Femur (tissue), 1 donor: ENCODE results near the gene CTNNAL1.
A peak's percentile ranks its signal among the peaks of the same experiment; 100 is the strongest.

Experiments
- DNase-seq: peaks from one replicate; pipeline ENCODE4 v3.0.0-alpha.2; 2017

The CTNNAL1 gene

DNA sequence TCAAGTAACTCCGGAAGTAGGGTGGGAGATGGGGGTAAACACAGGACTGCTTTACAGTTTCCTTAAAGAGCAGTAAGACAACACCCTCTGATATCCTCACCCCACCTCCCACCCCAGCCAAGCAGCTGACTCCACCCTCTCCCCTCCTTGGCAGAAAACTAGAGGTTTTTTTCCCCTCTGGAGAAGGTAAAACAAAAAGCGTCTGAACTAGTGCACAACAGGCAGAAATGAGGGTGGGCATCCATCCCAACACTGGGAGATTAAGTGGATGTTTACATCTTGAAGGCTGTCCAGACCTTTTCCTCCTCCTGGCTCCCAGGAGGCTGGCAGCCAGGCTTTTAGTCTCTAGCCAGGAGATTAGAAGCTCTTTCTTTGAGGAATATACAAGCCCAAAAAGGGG is 13.9 kb upstream of the CTNNAL1 start:
- DNase-seq, result no peak

DNA sequence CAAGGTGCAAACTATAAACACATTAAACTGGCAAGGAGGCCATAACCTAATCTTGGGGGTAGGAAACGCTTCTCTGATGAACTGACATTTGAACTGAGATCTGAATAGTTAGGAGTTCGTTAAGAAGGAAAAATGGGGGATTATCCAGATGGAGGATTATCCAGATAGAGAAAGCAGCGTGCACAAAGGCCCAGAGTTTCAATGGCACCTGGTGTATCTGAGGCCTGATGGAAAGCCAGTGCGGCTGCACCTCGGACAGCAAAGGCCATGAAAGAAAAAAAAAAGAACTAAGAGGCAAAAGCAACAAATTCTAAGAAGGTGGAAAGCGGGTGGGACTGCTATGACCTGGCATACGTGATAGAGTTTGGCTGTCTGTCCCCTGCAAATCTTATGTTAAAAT is 13.0 kb upstream of the CTNNAL1 start:
- no peak for DNase-seq

DNA sequence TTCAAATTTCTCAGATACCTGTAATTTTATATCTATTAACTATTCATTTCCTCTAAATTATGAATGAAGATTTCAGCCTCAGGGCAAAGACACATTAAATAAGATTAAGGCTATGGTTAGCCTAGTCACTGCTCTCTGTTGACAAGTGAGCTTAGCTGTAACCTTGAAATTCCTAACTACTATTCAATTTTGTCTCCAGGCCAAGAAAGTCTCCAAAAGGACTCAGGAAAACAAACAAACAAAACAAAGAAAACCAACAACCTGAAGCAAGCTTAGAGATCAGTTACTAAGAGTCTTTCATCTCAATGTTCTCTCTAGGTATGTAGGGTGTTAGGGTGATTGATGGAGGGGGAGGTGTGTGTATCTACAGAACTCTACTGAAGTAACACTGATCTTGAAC is 9.6 kb upstream of the CTNNAL1 start:
- DNase-seq, result no peak

DNA sequence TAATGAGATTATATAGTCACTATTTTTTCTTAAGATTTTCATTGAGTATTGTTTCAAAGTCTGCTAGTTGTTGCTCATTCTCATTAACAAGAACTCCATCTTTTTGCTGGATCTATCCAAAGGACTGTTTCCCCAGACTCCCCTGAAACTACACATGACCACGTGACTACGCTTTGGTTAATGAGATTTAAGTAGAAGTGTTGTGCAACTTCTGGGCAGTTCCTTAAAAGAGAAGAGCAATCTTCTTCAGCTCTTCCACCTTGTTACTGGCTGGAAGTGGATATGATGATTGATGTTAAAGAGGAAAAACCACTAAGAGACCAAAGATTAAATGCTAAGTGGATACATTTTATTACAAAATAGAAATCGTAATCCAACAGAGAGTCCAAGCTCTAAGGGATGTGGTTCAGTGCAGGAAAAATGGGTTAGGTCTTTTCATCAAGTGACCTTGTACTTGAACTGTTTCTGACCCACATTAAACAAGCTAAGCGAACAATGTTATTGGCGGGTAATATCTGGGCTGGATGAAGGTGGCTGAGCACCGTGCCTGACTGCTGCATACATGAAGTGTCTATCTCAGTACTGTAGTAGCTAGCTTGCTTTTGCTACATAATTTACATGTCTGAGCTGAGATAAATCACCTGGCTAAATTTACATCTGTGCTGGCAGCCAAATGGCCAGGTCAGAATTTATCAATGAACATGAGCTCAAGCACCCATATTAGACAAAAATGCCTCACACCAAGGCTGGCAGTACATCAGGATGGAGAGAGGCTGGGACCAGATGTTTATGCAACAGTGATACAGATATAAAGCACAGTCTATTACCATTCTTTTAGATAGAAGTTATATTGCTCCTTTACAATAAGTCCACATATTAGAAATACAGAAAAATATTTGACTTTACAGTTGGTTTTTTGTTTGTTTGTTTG is 7.5 kb upstream of the CTNNAL1 start:
- DNase-seq, result no peak

DNA sequence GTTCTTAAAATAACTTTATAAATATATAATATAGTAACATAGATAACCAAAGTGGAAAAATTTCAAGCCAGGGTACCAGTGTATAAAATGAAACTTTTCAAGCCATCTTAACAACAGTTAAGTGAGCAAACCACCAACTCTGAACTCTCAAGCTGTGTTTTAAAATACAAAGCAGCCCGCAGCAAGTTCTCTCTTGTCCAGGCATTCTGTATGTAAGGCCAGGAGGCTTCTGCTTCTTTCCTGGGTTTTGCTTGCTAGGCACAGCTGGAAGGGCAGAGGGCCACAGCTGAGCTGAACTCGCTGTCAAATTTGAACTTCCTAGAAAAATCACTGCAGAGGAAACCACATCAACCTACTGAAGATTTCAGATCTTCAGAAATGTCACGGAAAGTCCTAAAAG is 6.8 kb upstream of the CTNNAL1 start:
- DNase-seq, result no peak

DNA sequence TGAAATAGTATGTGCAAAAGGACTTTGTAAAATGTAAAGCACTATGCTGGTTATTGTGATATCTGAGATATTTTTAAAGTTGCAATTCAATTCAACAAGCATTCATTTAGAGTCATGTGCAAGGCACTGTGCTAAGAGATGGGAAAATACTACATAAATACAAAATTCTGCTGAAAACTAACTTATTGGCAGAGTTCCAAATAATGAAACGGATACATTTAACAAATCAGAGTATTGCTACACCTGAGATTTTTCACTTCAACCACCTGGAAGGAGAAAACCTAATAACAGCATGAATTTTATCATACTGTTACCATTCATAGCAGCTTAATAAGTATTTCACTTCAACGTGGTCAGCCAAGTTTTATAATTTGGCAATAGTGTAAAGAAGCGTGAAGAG is 6.1 kb upstream of the CTNNAL1 start:
- DNase-seq, result no peak

DNA sequence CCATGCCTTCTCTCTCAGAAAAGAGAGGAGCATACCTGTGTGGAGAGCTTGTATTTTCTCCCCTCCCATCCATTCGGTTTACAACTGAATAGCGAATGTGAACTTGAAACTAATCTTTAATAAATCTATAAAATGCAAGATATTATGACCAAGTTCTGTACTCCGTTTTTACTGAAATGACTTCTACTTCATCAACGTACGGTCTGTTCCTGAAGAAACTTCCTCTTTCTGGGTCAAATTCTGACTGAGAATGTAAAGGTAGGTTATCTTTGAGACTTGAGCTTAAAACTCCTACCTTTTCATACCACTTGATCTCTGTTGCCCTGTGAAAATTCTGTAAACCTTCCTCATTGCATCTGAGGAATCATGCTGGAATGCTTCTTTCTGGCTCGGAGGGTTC is 4.2 kb upstream of the CTNNAL1 start:
- DNase-seq, result no peak

DNA sequence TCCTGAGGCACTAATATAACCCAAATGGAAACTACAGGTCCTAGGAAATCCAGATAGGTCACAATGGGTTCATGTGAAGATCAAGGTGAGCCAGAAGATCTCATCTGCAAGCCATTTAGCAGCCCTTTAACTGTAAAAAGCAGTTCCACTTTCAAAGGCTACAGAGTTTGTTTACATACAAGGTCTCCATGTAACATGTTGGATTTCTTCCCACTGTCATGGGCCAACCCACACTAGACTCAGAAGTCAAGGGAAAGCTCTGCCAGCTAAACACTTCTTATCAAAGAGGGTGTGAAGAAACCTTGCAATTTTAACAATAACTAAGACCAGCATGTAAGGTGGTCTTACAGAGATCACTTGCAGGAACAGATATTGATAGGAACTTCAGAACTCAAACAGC is 3.8 kb upstream of the CTNNAL1 start:
- no peak for DNase-seq

DNA sequence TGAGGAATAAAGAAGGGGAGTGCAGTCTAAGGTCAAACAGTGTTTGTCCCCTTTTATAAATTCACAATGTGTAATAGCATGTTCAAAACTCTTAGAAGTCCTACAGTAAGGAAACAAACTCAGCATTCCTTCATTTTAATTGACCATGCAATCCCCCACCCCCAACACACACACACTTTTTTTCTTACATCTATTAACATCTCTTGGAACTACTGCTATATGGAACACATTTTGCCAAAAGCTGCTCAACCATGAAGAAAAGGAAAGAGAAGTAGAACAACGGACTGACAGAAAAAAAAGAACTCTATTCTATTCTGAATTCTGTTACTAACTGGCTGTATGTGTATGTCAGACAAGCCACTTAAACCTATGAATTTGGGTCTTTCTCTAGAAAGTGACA is 2.8 kb upstream of the CTNNAL1 start:
- no peak for DNase-seq

DNA sequence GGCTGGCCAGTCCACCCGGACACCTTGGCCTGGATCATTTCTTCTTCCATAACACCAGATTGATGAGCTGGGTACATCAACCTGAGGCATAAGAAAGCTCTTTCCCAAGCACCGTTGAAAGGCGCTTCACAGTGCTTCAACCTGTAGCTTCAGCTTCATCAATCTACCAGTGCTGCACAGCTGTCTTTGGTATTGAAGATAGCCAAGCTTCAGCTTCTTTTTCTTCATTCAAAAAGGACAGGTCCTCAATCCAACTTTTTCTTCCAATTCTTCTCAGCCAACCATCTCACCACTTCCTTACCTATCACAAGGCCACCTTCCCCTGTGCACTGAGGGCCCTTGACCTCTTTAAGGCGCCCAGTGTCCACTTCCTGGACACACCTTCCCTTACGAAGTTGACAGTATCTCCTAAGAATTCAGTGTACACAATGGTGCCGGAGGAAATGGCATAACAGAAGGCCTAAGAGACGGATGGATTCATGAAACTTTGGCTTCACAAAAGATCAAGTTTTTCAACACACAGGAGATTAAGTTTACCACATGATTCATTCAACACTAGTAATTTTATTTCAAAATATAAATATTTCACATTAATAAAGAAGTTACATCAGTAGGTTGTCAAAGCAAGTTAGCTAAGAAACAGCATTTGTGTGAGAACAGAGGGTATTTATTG is 1.4 kb upstream of the CTNNAL1 start:
- no peak for DNase-seq

DNA sequence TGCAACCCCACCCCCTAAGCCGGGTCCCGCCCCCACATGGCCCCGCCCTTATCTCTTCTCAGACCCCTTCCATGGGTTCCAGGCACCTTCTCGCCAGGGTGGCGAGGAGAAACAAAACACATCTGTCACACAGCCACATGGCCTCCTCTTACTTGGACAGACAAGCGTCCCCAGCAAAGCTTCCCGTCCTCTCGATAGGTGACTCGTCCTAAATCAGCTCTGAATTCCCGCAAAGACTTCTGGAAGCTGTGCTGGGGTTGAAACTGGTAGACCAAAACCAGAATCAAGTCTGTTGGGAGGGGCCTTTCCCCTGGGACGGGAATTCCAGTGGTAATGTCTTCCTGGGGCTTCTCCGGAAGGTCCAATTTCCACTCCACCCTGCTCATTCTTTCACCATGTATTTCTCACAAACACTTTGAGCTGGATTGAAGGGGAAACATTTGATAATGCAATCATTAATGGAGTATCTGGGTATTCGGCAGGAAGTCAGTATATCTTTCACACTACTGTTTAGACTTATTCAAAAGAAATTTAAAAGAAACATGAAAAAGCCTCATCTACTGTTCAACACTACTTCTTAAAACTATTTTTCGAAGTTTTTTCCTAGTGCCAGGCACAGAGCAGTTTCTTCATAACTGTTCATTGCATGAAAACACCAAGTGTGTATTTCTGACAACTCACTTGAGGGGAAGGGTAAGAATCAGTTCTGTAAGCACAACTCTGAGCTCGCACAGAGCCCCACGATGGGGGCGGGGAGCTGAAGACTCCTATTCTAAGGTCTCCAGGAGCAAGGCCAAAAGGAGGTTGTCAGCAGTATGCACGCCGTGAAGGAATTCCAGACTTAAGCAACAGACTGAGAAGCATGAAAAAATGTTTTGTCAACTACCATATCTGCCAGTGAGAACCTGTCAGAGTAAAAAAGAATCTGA is 644 bp upstream of the CTNNAL1 start:
- DNase-seq, result peak; percentile 52

DNA sequence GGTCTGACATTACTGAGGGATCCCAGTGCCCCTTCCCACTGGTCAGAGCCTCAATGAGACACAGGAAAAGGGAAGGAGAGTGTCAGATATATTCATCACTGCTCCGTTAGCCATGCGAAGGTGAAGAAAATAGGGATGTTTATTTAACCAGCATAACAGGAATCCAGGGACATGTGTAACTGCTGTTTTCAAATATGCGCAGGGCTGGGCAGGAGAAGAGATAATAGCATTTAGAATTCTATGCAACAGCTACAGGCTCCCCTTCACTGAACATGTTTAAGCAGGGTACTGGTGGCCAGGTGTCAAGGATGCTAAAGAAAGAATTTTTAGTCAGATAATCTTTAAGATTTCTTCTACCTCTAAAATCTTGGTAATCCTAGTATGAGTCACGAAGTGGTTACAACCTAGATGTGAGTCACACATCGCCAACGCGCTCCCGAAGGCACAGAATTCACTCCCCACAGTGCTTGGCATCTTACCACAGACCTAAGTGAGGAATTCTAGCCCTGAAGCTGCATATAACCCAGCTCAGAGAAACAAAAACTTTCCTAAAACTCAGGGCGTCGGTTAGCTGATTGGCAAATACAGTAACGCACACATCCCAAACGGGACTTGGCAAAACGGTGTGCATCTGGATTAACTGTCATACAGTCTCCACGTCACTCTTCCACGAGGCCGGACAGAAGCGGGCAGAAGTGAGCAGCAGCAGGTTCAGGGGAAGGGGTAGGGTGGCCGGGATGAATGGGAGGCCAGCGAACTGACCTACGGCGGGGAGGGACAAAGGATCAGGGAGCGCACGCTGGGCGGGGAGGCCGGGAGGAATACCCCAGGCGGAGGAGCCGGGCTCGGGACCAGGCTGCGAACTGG is 1.1 kb downstream of the CTNNAL1 start:
- peak; percentile 76 for DNase-seq

DNA sequence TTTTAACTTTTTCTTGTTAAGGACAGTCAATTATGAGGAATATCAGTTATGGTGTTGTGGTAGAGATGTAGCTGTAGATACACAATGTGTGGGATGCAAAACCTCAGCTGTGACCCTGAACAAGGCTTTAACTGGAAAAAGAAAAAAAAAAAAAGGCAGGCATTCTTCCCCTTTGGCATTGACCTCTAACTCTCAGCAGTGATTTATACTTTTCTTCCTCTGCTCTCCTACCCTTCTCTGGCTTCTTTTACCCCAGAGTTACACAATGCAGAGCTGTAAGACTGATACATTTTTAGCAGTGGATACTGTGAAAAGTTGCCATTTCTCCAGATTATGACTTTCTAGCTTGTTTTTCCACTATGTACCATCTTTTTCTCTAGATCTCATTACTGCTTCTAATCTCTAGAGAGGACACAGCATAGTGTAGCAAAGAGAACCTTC is 2.0 kb downstream of the CTNNAL1 start:
- DNase-seq, result no peak

DNA sequence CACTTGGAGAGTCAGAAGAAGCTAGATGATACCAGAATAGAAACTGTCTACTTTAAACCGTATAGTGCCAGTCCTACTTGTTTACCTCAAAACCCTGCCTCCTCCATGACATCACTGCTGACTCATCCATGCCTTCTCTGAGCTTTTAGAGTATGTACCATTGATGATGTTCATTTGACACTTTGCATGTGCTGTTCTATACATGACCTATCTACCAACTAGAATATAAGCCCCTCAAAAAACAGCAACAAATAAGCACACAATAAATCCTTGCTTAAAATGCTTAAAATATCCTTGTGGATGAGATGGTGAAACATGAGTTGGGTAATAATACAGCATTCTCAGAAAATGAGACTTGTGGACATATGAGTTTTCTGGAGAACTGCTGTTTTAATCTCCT is 2.6 kb downstream of the CTNNAL1 start:
- DNase-seq, result no peak

DNA sequence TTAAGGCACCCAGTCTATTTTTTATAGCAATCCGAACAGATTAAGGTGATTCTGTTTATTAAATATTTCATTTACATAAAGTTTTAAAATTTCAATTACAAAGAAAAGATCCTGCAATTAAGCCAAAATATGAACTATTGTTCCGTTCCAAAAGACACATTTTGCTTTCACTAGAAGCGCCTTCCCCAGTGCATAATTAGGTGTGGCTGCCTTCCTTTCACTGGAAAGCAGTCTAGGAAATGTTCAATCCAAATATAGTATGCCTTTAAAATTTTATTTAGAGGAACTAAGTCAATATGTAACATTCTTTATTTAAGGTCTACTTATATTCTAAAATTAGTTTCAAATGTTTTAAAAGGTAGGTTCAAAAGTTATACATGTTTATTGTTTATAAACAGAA is 7.6 kb downstream of the CTNNAL1 start:
- DNase-seq, result no peak

DNA sequence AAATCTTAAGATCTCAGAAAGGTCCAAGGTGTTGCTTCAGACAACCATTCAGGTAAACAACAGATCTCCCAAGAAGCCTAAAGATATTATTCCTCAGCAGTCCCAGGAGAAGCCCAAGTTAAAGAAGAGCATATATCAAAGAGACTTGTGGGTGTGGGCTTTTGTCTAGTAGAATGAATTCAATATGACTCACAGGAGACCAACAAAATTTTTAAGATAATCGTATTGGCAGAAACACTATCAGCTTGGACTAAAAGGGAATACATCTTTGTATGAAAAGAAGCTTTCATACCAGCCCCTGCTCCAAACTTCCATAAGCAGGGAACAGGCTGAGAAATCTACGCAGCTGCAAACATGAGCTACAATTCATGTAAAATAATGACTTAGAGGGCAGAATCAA is 10.2 kb downstream of the CTNNAL1 start:
- DNase-seq, result no peak

DNA sequence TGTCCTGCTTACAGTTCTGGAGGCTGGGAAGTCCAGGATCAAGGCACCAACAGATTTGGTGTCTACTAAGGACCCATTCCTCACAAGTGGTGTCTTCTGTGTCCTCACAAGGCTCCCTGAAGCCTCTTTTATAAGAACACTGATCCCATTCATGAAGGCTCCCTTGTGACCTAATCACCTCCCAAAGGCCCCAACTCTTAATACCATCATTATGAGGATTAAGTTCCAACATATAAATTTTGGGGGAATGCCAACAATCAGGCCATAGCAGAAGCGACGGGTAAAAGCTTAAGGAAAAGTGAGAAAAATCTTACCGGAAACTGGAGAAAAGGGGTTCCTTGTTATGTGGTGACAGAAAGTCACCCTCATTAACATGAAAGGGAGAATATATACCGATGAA is 11.2 kb downstream of the CTNNAL1 start:
- DNase-seq, result no peak

DNA sequence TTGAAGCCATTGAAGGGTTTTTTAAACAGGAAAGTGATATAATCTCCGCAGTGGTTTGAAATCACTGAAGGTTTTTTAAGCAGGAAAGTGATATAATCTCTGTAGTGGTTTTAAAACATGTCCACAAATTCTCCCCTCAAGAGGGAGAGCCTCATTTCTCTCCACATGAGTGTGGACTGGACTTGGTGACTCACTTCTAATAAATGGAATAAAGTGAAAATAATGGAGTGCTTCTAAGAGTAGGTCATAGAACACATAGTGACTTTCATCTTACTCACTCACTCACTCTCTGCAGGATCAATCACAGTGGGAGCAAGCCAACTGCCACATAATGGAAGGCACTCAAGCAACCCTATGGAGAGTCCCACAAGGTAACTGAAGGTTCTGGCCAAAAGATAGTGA is 12.0 kb downstream of the CTNNAL1 start:
- no peak for DNase-seq

DNA sequence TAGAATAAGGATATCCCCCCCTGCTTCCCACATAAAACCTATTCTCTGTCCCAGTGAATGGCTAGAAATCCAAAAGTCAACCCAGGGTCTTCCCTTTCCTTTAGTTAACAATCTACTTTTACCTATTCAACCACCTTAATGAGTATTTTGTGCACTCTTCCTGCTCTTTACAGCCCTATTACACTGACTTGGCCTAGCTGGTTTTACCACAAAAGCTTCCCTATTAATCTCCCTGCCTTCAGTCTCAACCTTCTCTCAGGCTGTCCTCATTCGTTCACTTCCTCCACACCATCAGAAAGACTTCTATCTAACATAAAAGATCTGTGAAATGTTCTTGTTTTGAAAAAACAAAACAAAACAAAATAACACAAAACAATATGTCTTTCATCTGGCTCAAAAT is 16.2 kb downstream of the CTNNAL1 start:
- no peak for DNase-seq

DNA sequence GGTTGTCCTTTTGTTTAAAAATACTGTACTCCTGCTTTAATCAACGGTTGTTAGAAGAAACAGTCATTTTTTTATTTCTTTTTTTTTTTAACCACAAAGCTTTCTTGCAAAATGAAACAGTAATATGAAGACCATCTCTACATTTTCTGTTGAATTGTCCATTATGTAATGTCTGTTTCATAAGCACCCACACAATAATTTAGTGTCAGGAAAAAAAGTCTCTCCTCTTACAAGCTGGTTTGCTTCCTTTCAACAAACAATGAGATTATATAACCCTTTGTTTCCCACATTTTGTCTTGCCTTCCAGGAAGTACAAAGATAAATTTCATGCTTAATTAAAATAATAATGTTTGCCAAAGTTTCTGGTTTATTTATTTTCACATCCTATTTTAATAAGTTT is 16.7 kb downstream of the CTNNAL1 start:
- no peak for DNase-seq

DNA sequence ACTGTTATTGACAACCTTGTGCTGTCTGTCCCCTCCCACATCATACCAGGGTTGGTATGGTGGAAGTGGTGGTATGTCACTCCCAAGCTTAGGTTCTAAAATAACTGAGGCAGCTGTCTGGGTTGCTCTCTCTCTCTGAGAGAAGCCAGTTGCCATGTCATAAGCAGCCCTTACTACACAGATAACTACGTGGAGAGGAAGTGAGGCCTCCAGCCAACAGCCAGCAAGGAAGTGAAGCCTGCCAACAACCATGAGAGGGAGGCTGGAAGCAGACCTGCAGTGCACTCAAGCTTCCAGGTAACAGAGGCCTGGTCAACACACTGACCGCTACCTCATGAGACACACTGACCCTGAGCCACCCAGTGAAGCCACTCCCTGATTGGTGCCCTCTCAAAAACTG is 18.6 kb downstream of the CTNNAL1 start:
- DNase-seq, result peak; percentile 51

DNA sequence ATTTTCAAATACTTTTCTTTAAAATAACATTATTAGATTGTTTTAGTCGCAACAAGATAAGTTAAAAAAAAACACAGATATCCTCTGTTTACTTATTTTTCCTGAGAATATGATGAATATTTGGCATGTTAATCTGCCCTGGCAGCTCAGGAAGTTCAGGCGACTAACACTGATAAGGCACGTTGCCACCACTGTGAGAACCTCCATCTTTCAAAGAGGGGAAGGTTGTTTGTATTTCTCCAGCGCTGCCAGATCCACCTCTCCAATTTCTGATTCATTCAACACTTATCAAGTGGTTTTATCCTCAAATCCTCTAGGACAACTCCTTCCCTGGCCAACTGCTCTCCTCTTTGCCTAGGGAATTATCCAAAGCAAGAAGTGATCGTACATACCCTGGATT is 21.8 kb downstream of the CTNNAL1 start:
- no peak for DNase-seq
